WI38 (cell line): ENCODE measurements around the gene FAM241A.
"Not testable (repeated sequence)": the region's sequence is repeated elsewhere in the genome, so short reads cannot be mapped to it uniquely, and the experiment has no call there.

Experiments used
- H3K4me3 ChIP-seq: 2 replicates; pipeline ENCODE4 v1.5.1; 2011; ENCODE audit warnings: low read depth, mild to moderate bottlenecking, control low read depth, low read length
- CTCF ChIP-seq: IDR thresholded peaks from 2 replicates; pipeline ENCODE4 v1.5.1; 2012; ENCODE audit warnings: low read depth, mild to moderate bottlenecking, control low read depth, low read length

The FAM241A gene

DNA sequence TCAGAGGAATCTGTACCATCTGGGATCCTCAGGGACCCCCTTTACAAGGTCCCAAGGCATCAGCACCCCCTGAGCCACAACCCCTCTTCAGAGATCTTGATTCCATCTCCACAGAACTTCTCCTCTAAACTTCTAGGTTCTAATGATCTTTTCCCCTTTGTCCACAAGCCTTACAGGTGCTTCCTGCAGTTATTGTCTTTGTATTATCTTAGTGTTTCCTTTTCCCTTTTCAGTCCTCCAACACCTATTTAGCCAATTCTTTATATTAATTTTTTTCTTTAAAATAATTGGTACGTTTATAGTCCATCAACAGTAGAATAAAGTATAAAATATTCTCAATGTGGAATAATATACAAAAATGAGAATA, 35.2 kb upstream of the FAM241A start:
- TF ChIP-seq CTCF = no peak
- H3K4me3 ChIP-seq = no peak overlapping the region

DNA sequence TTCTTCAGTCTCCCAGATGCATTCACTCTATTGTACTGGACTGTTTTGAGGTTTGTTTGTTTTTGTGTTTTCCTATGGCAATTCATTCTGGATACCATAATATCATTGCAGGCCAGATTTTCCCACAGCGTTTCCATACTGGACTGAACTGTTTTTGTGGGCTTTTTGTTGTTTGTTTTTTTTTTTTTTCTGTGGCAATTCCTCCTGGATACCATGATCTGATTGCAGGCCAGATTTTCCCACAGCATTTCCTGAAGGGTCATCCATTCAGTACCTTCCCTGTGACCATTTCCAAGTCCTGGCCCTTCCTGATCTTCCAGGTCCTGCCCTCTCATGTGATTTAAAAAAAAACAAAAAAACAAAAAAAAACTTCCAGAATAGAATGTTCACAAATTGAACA, 33.9 kb upstream of the FAM241A start:
- H3K4me3 ChIP-seq = no peak overlapping the region
- TF ChIP-seq CTCF = no peak

GRCh38 chr4:112112095-112112494, 33.2 kb upstream of the FAM241A start:
- H3K4me3 ChIP-seq = not testable (repeated sequence)

DNA sequence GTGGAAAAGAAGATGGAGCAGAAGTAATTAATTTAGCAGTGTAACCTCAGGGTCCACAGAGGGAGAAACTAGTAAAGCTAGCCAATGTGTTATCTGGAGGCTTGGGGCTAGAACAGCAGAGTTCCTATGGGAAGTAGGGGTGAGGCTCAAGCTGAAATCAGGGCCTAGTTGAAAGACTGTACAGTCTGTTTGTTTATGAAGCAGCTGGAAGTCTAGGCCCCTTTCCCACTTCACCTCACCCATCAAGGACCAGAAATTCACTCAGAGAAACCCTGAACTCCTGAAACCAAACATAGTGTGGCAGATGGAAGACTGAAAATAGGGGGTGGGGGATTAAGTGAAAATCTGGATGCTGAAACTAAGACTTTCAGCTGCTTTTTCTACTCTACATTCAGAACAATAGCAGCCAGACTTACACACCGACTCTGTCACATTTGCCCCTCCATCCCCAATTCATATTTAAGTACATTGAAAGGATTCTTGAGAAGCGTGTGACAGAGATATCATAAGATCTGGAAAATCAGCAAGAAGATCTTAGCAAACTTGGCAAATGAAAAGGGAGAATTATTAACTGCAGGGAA, 32.6 kb upstream of the FAM241A start:
- no peak overlapping the region for H3K4me3 ChIP-seq
- TF ChIP-seq CTCF = no peak

DNA sequence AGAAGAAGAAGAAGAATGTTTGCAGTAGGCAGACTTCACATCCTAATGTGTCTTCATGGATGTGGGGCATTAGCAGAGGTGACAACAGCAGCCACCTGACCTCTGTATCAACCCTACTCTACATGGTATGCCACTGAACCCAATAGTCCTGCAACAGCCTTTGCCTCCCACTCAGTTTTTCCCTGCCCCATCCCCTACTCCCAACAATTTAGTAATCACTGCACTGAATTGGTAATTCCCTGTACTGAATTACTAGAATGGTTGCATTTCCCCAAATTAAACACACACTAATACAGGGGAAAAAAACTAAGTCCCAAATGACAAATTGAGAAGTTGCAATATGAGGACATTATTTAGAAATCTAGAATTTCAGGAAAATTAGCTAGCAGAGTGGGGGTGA, 31.4 kb upstream of the FAM241A start:
- no peak overlapping the region for H3K4me3 ChIP-seq
- TF ChIP-seq CTCF = no peak

DNA sequence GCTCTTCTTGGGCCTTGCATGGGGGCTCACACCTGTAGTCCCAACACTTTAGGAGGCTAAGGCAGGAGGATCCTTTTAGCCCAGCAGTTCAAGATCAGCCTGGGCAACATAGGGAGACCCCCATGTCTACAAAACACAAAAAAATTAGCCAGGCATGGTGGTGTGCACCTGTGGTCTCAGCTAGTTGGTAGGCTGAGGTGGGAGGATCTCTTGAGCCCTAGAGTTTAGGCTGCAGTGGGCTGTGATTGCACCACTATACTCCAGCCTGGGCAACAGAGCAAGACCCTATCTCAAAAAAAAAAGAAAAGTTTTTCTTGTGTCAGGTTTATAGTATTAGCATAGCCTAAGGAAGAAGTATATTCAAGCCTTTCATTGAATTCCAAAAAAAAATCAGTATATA, 30.8 kb upstream of the FAM241A start:
- H3K4me3 ChIP-seq = no peak overlapping the region
- TF ChIP-seq CTCF = no peak

- TF ChIP-seq CTCF = no peak
- H3K4me3 ChIP-seq = no peak overlapping the region
Observed at GRCh38 chr4:112118742-112119352, 26.4 kb upstream of the FAM241A start.

GRCh38 chr4:112119353-112119783, 25.9 kb upstream of the FAM241A start:
- no peak for TF ChIP-seq CTCF
- no peak overlapping the region for H3K4me3 ChIP-seq
